CD4-positive, alpha-beta memory T cell (primary cell): ENCODE data around the gene PRXL2B. TPM values are rescaled to one million over a fixed set of nuclear protein-coding genes. Genes with fewer than 3 reads are reported as not detected.
"Not testable (repeated sequence)": the region's sequence is repeated elsewhere in the genome, so short reads cannot be mapped to it uniquely, and the experiment has no call there.

Experiments used
- CTCF ChIA-PET: fragments of 350-600 bp; sonication (Branson Sonifier 250); formaldehyde crosslinking; loops from one replicate; lab custom pipeline; 2021; ENCODE audit warnings: inconsistent platforms; ENCODE audit not compliant: partially characterized antibody; lab: Charles Lee
- POLR2A ChIA-PET: fragments of 350-600 bp; sonication (Branson Sonifier 250); formaldehyde crosslinking; loops from one replicate; lab custom pipeline; 2021; ENCODE audit not compliant: partially characterized antibody; lab: Charles Lee
- DNase-seq, 5 donors: peaks; one replicate each; pipeline versions ENCODE4 v3.0.0 to v3.0.0-alpha.2; 2020 to 2022; ENCODE audit warnings: mixed read lengths in 1 of 5
- H3K27ac ChIP-seq: one replicate; pipeline ENCODE4 v1.7.0; 2013; ENCODE audit warnings: low read depth, low read length
- H3K27me3 ChIP-seq: 2 replicates; pipeline ENCODE4 v1.7.0; 2013; ENCODE audit warnings: mild to moderate bottlenecking, low read length, moderate library complexity; ENCODE audit not compliant: insufficient read depth
- H3K36me3 ChIP-seq: 2 replicates; pipeline ENCODE4 v1.7.0; 2013; ENCODE audit warnings: mild to moderate bottlenecking, low read length, moderate library complexity; ENCODE audit not compliant: insufficient read depth
- H3K4me1 ChIP-seq: 2 replicates; pipeline ENCODE4 v1.7.0; 2013; ENCODE audit warnings: mild to moderate bottlenecking, low read length, moderate library complexity; ENCODE audit not compliant: insufficient read depth
- H3K4me3 ChIP-seq, 2 donors: one replicate each; pipeline ENCODE4 v1.7.0; 2013; ENCODE audit warnings: low read length in 2 of 2, mild to moderate bottlenecking in 1 of 2
- H3K9me3 ChIP-seq, 2 donors: one replicate each; pipeline ENCODE4 v1.7.0; 2013; ENCODE audit warnings: low read length in 2 of 2, control low read depth in 1 of 2; ENCODE audit not compliant: control insufficient read depth in 1 of 2
- H3K27ac Mint-ChIP-seq, 7 donors: one replicate each; pipeline ENCODE4 v1.8.0; 2020 to 2021; ENCODE audit warnings: mixed read lengths in 7 of 7, mild to moderate bottlenecking in 6 of 7, inconsistent platforms in 3 of 7, moderate library complexity in 3 of 7
- H3K27me3 Mint-ChIP-seq, 2 donors: one replicate each; pipeline ENCODE4 v1.8.0; 2020 to 2021; ENCODE audit warnings: mixed read lengths in 2 of 2
- H3K36me3 Mint-ChIP-seq, 2 donors: one replicate each; pipeline ENCODE4 v1.8.0; 2020 to 2021; ENCODE audit warnings: mixed read lengths in 2 of 2, inconsistent platforms in 1 of 2, mild to moderate bottlenecking in 1 of 2
- H3K4me1 Mint-ChIP-seq, 4 donors: one replicate each; pipeline ENCODE4 v1.8.0; 2020 to 2021; ENCODE audit warnings: mixed read lengths in 4 of 4, mild to moderate bottlenecking in 1 of 4
- H3K4me3 Mint-ChIP-seq, 8 donors: one replicate each; pipeline ENCODE4 v1.8.0; 2020 to 2021; ENCODE audit warnings: mixed read lengths in 8 of 8, mild to moderate bottlenecking in 7 of 8, moderate library complexity in 6 of 8, inconsistent platforms in 3 of 8
- H3K9me3 Mint-ChIP-seq, 8 donors: one replicate each; pipeline ENCODE4 v1.8.0; 2020 to 2021; ENCODE audit warnings: mixed read lengths in 8 of 8, mild to moderate bottlenecking in 5 of 8, inconsistent platforms in 3 of 8, moderate library complexity in 1 of 8
- intact Hi-C: fragments of 100-400 bp; cut with micrococcal nuclease; formaldehyde crosslinking; loops from one replicate; pipeline ENCODE4 v1.15.1; 2023
- polyA plus RNA-seq, 2 donors: library from polyadenylated mRNA; unstranded; fragments of 300-500 nt; fragmentation: Illumina TruSeq; gene quantifications; one replicate each; pipeline ENCODE4 v1.2.3, GENCODE V29; 2021
- total RNA-seq, 2 experiments: library from RNA; stranded (reverse); gene quantifications; one replicate each; pipeline ENCODE4 v1.2.3, GENCODE V29; 2021

Gene PRXL2B
- total and polyA plus RNA-seq, 4 experiments from 2014 or later = 21.4 to 27.2 (median 25.0) TPM

- H3K36me3 ChIP-seq, H3K27me3 ChIP-seq, H3K9me3 ChIP-seq, H3K36me3 Mint-ChIP-seq, H3K27ac ChIP-seq, H3K27me3 Mint-ChIP-seq, H3K4me3 Mint-ChIP-seq, intact Hi-C loops, H3K4me3 ChIP-seq, H3K9me3 Mint-ChIP-seq: not testable (repeated sequence)
- peaks cover 41% of the 10 kb centered on the region for H3K4me1 ChIP-seq
- ChIA-PET CTCF (interaction anchor here (3.5 kb wide), 1 partner anchor 34 kb away, joined by 34 read pairs; no protein-coding TSS in a partner anchor), POLR2A (interaction anchor here (5.0 to 10.5 kb wide), 2 partner anchors 21 to 34 kb away, joined by 189 to 367 read pairs; partner anchors contain the start of genes HES5, PANK4 and PRXL2B)
- Mint-ChIP-seq H3K27ac (peak overlapping the region in 6 of 7 donors; percentile 25 to 99 (median 86)), H3K4me1 (peaks cover 8 to 53% (median 31%) of the 10 kb centered on the region in 4 donors)
- DNase-seq = peak in 1 of 5 donors; percentile 31
These were observed 36.2 kb upstream of the PRXL2B start for GRCh38 chr1:2550309-2550861.

DNA sequence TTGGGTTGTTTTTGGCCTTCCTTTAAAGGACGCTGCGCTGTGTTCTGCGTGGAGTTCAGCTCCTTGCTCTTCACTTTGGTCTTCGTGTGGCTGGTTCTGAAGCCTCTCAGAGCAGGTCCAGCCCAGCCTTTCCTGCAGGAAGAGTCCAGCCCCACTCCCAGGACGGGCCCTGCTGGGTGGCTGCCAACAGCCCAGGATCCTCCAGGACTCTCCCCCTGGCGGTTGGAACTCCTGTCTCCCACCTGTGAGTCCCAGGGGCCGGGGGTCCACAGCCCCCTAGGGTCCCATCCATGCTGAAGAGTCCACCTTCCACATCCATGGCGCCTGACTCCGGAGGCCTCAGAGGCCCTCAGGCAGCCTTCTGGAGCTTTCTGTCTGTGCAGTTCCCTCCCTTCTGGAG lies 35.0 kb upstream of the PRXL2B start:
- H3K36me3 ChIP-seq, H3K4me3 ChIP-seq, H3K4me3 Mint-ChIP-seq, H3K9me3 Mint-ChIP-seq, intact Hi-C loops, H3K9me3 ChIP-seq, CTCF ChIA-PET, H3K27me3 ChIP-seq, H3K36me3 Mint-ChIP-seq, H3K27me3 Mint-ChIP-seq, H3K27ac ChIP-seq: not testable (repeated sequence)
- peaks cover 42% of the 10 kb centered on the region for H3K4me1 ChIP-seq
- H3K4me1 Mint-ChIP-seq = peaks cover 14 to 64% (median 38%) of the 10 kb centered on the region in 4 donors
- DNase-seq = peak in 1 of 5 donors; percentile 28
- POLR2A ChIA-PET = interaction anchor here (1.0 kb wide), 1 partner anchor 34 kb away, joined by 3 read pairs; no protein-coding TSS in a partner anchor
- peak overlapping the region in 3 of 7 donors; percentile 27 to 77 (median 65) for H3K27ac Mint-ChIP-seq

GRCh38 chr1:2552189-2552588 lies 34.4 kb upstream of the PRXL2B start:
- Histone ChIP-seq H3K36me3 (no peaks in the 10 kb centered on the region), H3K9me3 (no peaks in the 10 kb centered on the region), H3K27ac (no peak overlapping the region), H3K4me1 (peaks cover 46% of the 10 kb centered on the region), H3K27me3 (no peaks in the 10 kb centered on the region), H3K4me3 (no peak overlapping the region)
- Mint-ChIP-seq H3K4me1 (peaks cover 15 to 61% (median 38%) of the 10 kb centered on the region in 4 donors), H3K36me3 (peaks cover 0 to 11% of the 10 kb centered on the region in 2 donors), H3K4me3 (no peak overlapping the region), H3K27me3 (no peaks in the 10 kb centered on the region), H3K27ac (peak overlapping the region in 1 of 7 donors; percentile 18), H3K9me3 (peaks cover 0 to 2% (median 0%) of the 10 kb centered on the region in 8 donors)
- DNase-seq = peak in 1 of 5 donors; percentile 5
- ChIA-PET POLR2A (interaction anchor here (1.0 kb wide), 1 partner anchor 34 kb away, joined by 3 read pairs; no protein-coding TSS in a partner anchor), CTCF (no interaction called here)
- intact Hi-C loops = no loop called here

DNA sequence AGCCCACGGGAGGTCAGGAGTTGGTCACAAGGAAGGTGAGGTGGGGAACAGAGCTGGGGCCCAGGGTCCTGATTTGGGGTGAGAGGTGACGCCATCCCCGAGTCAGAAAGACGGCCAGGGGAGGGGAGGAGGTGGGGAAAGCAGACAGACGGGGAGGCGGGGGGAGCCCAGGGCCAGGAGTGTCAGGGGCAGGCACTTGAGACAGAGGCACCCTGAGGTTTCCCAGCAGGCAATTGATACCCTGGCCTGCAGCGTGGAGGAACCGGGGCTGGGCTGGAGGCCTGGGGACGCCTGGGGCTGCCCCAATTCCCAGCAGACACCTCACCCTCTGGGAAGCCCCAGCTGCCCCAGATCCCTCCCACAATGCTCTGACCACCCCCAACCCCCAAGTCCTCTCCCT lies 33.5 kb upstream of the PRXL2B start:
- peaks cover 47% of the 10 kb centered on the region for H3K4me1 ChIP-seq
- CTCF ChIA-PET, H3K27me3 Mint-ChIP-seq, H3K9me3 Mint-ChIP-seq, intact Hi-C loops, POLR2A ChIA-PET, H3K4me3 Mint-ChIP-seq, H3K27ac ChIP-seq, H3K27ac Mint-ChIP-seq, H3K36me3 ChIP-seq, H3K27me3 ChIP-seq, H3K4me3 ChIP-seq, H3K9me3 ChIP-seq: not testable (repeated sequence)
- Mint-ChIP-seq H3K36me3 (peaks cover 0 to 11% of the 10 kb centered on the region in 2 donors), H3K4me1 (peaks cover 16 to 58% (median 36%) of the 10 kb centered on the region in 4 donors)
- DNase-seq = peak in 1 of 5 donors; percentile 9

GRCh38 chr1:2553871-2554620 lies 32.5 kb upstream of the PRXL2B start:
- peaks cover 49% of the 10 kb centered on the region for H3K4me1 ChIP-seq

GRCh38 chr1:2554621-2555387 lies 31.8 kb upstream of the PRXL2B start:
- peak overlapping the region in 1 of 2 donors; percentile 95 for H3K4me3 ChIP-seq
- Mint-ChIP-seq H3K4me1 (peaks cover 10 to 56% (median 32%) of the 10 kb centered on the region in 4 donors), H3K36me3 (peaks cover 0 to 17% of the 10 kb centered on the region in 2 donors), H3K4me3 (peak overlapping the region in 7 of 8 donors; percentile 8 to 99 (median 73)), H3K27ac (peak overlapping the region; percentile 77 to 100 (median 84)), H3K27me3 (no peaks in the 10 kb centered on the region), H3K9me3 (peaks cover 0 to under 1% (median 0%) of the 10 kb centered on the region in 8 donors)
- CTCF ChIA-PET = interaction anchor here (2.4 to 4.6 kb wide), 2 partner anchors 30 to 33 kb away, joined by 7 to 37 read pairs; partner anchors contain the start of gene PRXL2B
- peak; percentile 40 to 52 (median 43) for DNase-seq
- H3K27me3 ChIP-seq = no peaks in the 10 kb centered on the region
- H3K9me3 ChIP-seq = no peaks in the 10 kb centered on the region
- peak overlapping the region; percentile 98 for H3K27ac ChIP-seq
- peaks cover 44% of the 10 kb centered on the region for H3K4me1 ChIP-seq
- intact Hi-C loops = no loop called here
- POLR2A ChIA-PET = interaction anchor here (1.2 to 11.5 kb wide), 11 partner anchors 8 to 163 kb away, joined by 3 to 180 read pairs (median 13); partner anchors contain the start of genes MORN1, PANK4, PEX10 and PRXL2B
- H3K36me3 ChIP-seq = peaks cover 14% of the 10 kb centered on the region

More at GRCh38 chr1:2553871-2554620, 32.5 kb upstream of the PRXL2B start:
- H3K27ac ChIP-seq = no peak overlapping the region
- no peaks in the 10 kb centered on the region for H3K27me3 Mint-ChIP-seq
- H3K4me3 Mint-ChIP-seq = peak overlapping the region in 3 of 8 donors; percentile 54 to 99 (median 92)
- peaks cover 13% of the 10 kb centered on the region for H3K36me3 ChIP-seq
- H3K36me3 Mint-ChIP-seq = peaks cover 0 to 15% of the 10 kb centered on the region in 2 donors
- intact Hi-C loops = no loop called here
- peak in 1 of 5 donors; percentile 21 for DNase-seq
- no peak overlapping the region for H3K4me3 ChIP-seq
- H3K4me1 Mint-ChIP-seq = peaks cover 12 to 61% (median 34%) of the 10 kb centered on the region in 4 donors
- CTCF ChIA-PET = interaction anchor here (4.6 kb wide), 1 partner anchor 30 kb away, joined by 37 read pairs; the partner anchor contains the start of gene PRXL2B
- H3K27ac Mint-ChIP-seq = peak overlapping the region in 6 of 7 donors; percentile 42 to 96 (median 80)
- no peaks in the 10 kb centered on the region for H3K27me3 ChIP-seq
- POLR2A ChIA-PET = interaction anchor here (2.0 to 11.5 kb wide), 7 partner anchors 7 to 140 kb away, joined by 5 to 180 read pairs (median 36); partner anchors contain the start of genes PANK4, PEX10 and PRXL2B
- peaks cover 0 to 2% (median 0%) of the 10 kb centered on the region in 8 donors for H3K9me3 Mint-ChIP-seq
- no peaks in the 10 kb centered on the region for H3K9me3 ChIP-seq
